Activated CD4-positive, alpha-beta T cell treated with anti-CD3 and anti-CD28 coated beads, Interleukin-2, amount 10 ng/mL, durations not matched to agents 7 days and 5 days (primary cell): Measurements from ENCODE around the gene ARL15. TPM values are rescaled to one million over a fixed set of nuclear protein-coding genes. Genes with fewer than 3 reads are reported as not detected.

Experiments used
- CTCF ChIA-PET: fragments of 350-600 bp; sonication (Branson Sonifier 250); formaldehyde crosslinking; loops from one replicate; lab custom pipeline; 2021; ENCODE audit warnings: antibody characterized with exemption; lab: Charles Lee
- POLR2A ChIA-PET: fragments of 350-600 bp; sonication (Branson Sonifier 250); formaldehyde crosslinking; loops from one replicate; lab custom pipeline; 2021; ENCODE audit warnings: antibody characterized with exemption; lab: Charles Lee
- DNase-seq: peaks from one replicate; pipeline ENCODE4 v3.0.0-alpha.2; 2020
- H3K27ac Mint-ChIP-seq: one replicate; pipeline ENCODE4 v1.8.0; 2021; ENCODE audit warnings: mild to moderate bottlenecking, moderate library complexity, mixed read lengths
- H3K27me3 Mint-ChIP-seq: one replicate; pipeline ENCODE4 v1.8.0; 2021; ENCODE audit warnings: mixed read lengths
- H3K36me3 Mint-ChIP-seq: one replicate; pipeline ENCODE4 v1.8.0; 2021; ENCODE audit warnings: low read depth, mixed read lengths
- H3K4me1 Mint-ChIP-seq: one replicate; pipeline ENCODE4 v1.8.0; 2021; ENCODE audit warnings: mixed read lengths
- H3K4me3 Mint-ChIP-seq: one replicate; pipeline ENCODE4 v1.8.0; 2021; ENCODE audit warnings: mild to moderate bottlenecking, moderate library complexity, mixed read lengths
- H3K9me3 Mint-ChIP-seq: one replicate; pipeline ENCODE4 v1.8.0; 2021; ENCODE audit warnings: mixed read lengths
- total RNA-seq, 2 experiments: library from RNA; stranded (reverse); gene quantifications; one replicate each; pipeline ENCODE4 v1.2.3, GENCODE V29; 2021

ARL15 gene
- total RNA-seq, 2 experiments from 2014 or later, result 13.5 to 16.1 TPM

GRCh38 chr5:54205453-54205852 lies 104.9 kb downstream of the ARL15 start:
- DNase-seq, result no peak
- Mint-ChIP-seq H3K27ac (no peak overlapping the region), H3K27me3 (no peaks in the 10 kb centered on the region), H3K4me3 (no peak overlapping the region), H3K9me3 (peaks cover 4% of the 10 kb centered on the region), H3K36me3 (no peaks in the 10 kb centered on the region), H3K4me1 (no peaks in the 10 kb centered on the region)
- POLR2A ChIA-PET, result no interaction called here
- CTCF ChIA-PET, result no interaction called here

GRCh38 chr5:54197018-54197417 lies 113.4 kb downstream of the ARL15 start:
- CTCF ChIA-PET, result no interaction called here
- H3K27ac Mint-ChIP-seq, result no peak overlapping the region
- DNase-seq, result no peak
- POLR2A ChIA-PET, result no interaction called here
- no peaks in the 10 kb centered on the region for H3K36me3 Mint-ChIP-seq
- H3K27me3 Mint-ChIP-seq, result no peaks in the 10 kb centered on the region
- peaks cover 7% of the 10 kb centered on the region for H3K9me3 Mint-ChIP-seq
- no peak overlapping the region for H3K4me3 Mint-ChIP-seq
- no peaks in the 10 kb centered on the region for H3K4me1 Mint-ChIP-seq

DNA sequence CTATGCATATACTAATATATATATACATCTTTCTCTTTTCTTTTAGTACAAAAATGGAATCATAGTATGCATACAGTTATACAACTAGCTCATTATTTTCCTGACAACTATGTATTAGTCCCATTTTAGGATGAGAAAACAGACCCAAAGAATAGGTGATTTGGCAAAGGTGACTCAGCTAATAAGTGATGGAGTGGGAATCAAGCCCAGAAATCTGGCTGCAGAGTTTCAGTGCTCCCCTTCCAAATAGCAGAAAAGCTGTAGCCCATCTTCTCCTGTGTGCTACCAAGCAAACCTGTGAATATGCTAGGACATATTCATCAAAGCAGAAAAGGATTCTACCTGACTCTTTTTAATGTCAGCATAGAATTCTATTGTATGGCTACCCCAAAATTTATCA lies 114.7 kb downstream of the ARL15 start:
- no peak overlapping the region for H3K27ac Mint-ChIP-seq
- H3K36me3 Mint-ChIP-seq, result no peaks in the 10 kb centered on the region
- CTCF ChIA-PET, result no interaction called here
- H3K9me3 Mint-ChIP-seq, result peaks cover 7% of the 10 kb centered on the region
- H3K4me1 Mint-ChIP-seq, result no peaks in the 10 kb centered on the region
- POLR2A ChIA-PET, result no interaction called here
- no peak for DNase-seq
- H3K4me3 Mint-ChIP-seq, result no peak overlapping the region
- H3K27me3 Mint-ChIP-seq, result no peaks in the 10 kb centered on the region

DNA sequence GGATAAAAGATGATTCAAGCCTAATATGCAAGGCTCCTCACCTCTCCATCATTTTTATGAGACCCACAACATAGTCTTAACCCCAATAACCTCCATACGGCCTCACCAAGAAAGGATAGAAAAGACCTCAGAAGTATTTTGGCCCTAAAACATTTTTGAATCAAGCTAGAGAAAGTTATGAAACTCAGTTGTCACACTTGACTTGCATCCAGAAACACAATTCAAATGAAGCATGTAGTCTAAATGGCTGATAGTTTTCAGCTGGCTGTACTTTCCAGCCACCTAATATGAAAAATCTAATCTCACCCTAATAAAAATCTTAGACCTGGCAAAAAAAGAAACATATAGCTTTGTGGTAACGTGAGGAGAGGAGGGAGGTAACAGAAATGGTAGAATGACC lies 116.1 kb downstream of the ARL15 start:
- H3K4me3 Mint-ChIP-seq, result no peak overlapping the region
- no peak overlapping the region for H3K27ac Mint-ChIP-seq
- DNase-seq, result no peak
- H3K36me3 Mint-ChIP-seq, result no peaks in the 10 kb centered on the region
- peaks cover 4% of the 10 kb centered on the region for H3K9me3 Mint-ChIP-seq
- ChIA-PET POLR2A (no interaction called here), CTCF (no interaction called here)
- no peaks in the 10 kb centered on the region for H3K27me3 Mint-ChIP-seq
- H3K4me1 Mint-ChIP-seq, result no peaks in the 10 kb centered on the region

DNA sequence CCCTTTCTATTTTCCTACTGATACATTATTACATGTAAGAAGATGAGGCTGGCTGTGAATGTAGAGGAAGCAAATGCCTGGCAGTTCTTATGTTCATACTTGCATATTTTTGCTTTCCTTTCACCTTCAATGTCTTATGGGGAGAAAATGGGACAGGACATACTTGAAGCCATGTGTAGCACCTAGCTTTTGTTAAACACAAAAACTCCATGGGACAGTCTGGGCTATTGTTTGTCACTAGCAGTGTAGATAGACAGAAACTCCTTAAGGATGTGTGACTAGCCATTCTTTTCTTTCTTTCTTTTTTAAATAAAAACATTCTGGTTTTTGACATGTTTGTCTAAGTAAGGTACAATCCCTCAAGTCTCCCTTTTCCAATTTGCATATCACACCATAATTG lies 122.7 kb downstream of the ARL15 start:
- POLR2A ChIA-PET, result no interaction called here
- Mint-ChIP-seq H3K27ac (no peak overlapping the region), H3K27me3 (no peaks in the 10 kb centered on the region), H3K4me3 (no peak overlapping the region), H3K9me3 (no peaks in the 10 kb centered on the region), H3K36me3 (no peaks in the 10 kb centered on the region), H3K4me1 (no peaks in the 10 kb centered on the region)
- no peak for DNase-seq
- CTCF ChIA-PET, result no interaction called here

DNA sequence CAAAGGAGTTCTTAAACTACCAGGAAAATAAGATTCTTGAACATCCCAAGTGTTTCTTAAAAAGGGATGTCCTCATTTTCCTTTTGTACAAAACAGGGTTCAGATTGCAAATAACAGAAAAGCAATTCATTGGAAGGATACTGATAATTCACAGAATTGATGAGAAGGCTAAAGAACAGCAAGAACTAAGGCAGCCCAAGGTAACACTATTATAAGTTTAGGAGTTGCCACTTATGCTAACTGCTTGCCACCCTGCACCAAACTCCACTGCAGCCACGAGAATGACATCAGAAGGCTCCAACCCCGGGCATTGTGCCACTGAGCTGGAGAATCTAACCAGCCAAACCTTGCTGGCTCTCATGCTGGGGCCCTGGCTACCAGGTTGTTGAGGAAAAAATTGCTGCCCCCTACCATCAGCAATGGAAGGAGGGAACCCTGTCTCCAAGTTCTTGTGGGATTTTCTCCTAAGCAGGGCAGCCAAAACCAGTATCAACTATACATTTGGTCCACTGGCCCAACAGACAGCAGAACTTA lies 123.4 kb downstream of the ARL15 start:
- CTCF ChIA-PET, result no interaction called here
- H3K36me3 Mint-ChIP-seq, result no peaks in the 10 kb centered on the region

GRCh38 chr5:54186108-54186507 lies 124.3 kb downstream of the ARL15 start:
- ChIA-PET CTCF (no interaction called here), POLR2A (no interaction called here)
- no peak for DNase-seq
- no peaks in the 10 kb centered on the region for H3K9me3 Mint-ChIP-seq
- no peaks in the 10 kb centered on the region for H3K4me1 Mint-ChIP-seq
- no peak overlapping the region for H3K27ac Mint-ChIP-seq
- H3K27me3 Mint-ChIP-seq, result no peaks in the 10 kb centered on the region
- no peak overlapping the region for H3K4me3 Mint-ChIP-seq
- H3K36me3 Mint-ChIP-seq, result no peaks in the 10 kb centered on the region

More for the DNA sequence above, 123.4 kb downstream of the ARL15 start:
- Mint-ChIP-seq H3K9me3 (no peaks in the 10 kb centered on the region), H3K4me3 (no peak overlapping the region), H3K4me1 (no peaks in the 10 kb centered on the region), H3K27ac (no peak overlapping the region), H3K27me3 (no peaks in the 10 kb centered on the region)
- POLR2A ChIA-PET, result no interaction called here
- no peak for DNase-seq

- Mint-ChIP-seq H3K27ac (no peak overlapping the region), H3K4me3 (no peak overlapping the region), H3K36me3 (no peaks in the 10 kb centered on the region), H3K4me1 (no peaks in the 10 kb centered on the region), H3K27me3 (no peaks in the 10 kb centered on the region), H3K9me3 (no peaks in the 10 kb centered on the region)
- CTCF ChIA-PET, result no interaction called here
- DNase-seq, result no peak
- POLR2A ChIA-PET, result no interaction called here
These were observed 125.6 kb downstream of the ARL15 start for GRCh38 chr5:54184806-54185205.

GRCh38 chr5:54180630-54181031 lies 129.7 kb downstream of the ARL15 start:
- no peak for DNase-seq
- Mint-ChIP-seq H3K4me1 (no peaks in the 10 kb centered on the region), H3K4me3 (no peak overlapping the region), H3K36me3 (no peaks in the 10 kb centered on the region), H3K27ac (no peak overlapping the region), H3K9me3 (peaks cover 3% of the 10 kb centered on the region), H3K27me3 (no peaks in the 10 kb centered on the region)
- ChIA-PET CTCF (interaction anchor here (0.6 to 2.6 kb wide), 2 partner anchors 11 to 1869 kb away, joined by 3 to 8 read pairs; no protein-coding TSS in a partner anchor), POLR2A (no interaction called here)

DNA sequence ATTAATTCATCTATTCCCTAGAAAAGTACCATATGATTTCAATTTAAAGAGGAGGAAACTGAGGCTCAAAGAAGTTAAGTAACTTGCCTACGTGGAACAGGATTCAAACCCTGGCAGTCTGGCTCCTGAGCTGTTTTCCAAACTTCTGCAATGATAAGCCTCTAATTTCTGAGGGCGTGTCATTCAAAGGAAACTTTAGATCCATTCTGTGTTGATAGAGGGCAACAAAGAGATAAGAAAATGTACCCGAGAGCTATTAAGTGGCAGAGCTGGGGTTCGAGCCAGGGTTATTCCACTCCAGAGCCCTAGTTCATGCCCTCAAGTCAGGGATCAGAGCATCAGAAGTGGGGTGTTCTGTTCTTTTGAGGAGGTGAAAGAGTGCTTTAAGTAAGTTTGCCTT lies 131.4 kb downstream of the ARL15 start:
- POLR2A ChIA-PET, result no interaction called here
- Mint-ChIP-seq H3K36me3 (no peaks in the 10 kb centered on the region), H3K27me3 (no peaks in the 10 kb centered on the region), H3K27ac (no peak overlapping the region), H3K9me3 (peaks cover 3% of the 10 kb centered on the region), H3K4me3 (no peak overlapping the region), H3K4me1 (no peaks in the 10 kb centered on the region)
- CTCF ChIA-PET, result interaction anchor here (2.6 kb wide), 1 partner anchor 9 kb away, joined by 8 read pairs; no protein-coding TSS in a partner anchor
- DNase-seq, result no peak

- H3K27ac Mint-ChIP-seq, result no peak overlapping the region
- POLR2A ChIA-PET, result no interaction called here
These were observed 132.2 kb downstream of the ARL15 start for GRCh38 chr5:54178207-54178606.

GRCh38 chr5:54177058-54177457 lies 133.3 kb downstream of the ARL15 start:
- Mint-ChIP-seq H3K4me1 (peaks cover 2% of the 10 kb centered on the region), H3K27ac (no peak overlapping the region), H3K36me3 (no peaks in the 10 kb centered on the region), H3K9me3 (peaks cover 3% of the 10 kb centered on the region), H3K27me3 (no peaks in the 10 kb centered on the region), H3K4me3 (no peak overlapping the region)
- ChIA-PET CTCF (interaction anchor here (0.7 kb wide), 1 partner anchor 1309 kb away, joined by 3 read pairs; no protein-coding TSS in a partner anchor), POLR2A (no interaction called here)
- no peak for DNase-seq

More at GRCh38 chr5:54178207-54178606, 132.2 kb downstream of the ARL15 start:
- CTCF ChIA-PET, result interaction anchor here (2.6 kb wide), 1 partner anchor 9 kb away, joined by 8 read pairs; no protein-coding TSS in a partner anchor
- Mint-ChIP-seq H3K4me1 (no peaks in the 10 kb centered on the region), H3K27me3 (no peaks in the 10 kb centered on the region), H3K9me3 (peaks cover 3% of the 10 kb centered on the region), H3K36me3 (no peaks in the 10 kb centered on the region), H3K4me3 (no peak overlapping the region)
- no peak for DNase-seq

DNA sequence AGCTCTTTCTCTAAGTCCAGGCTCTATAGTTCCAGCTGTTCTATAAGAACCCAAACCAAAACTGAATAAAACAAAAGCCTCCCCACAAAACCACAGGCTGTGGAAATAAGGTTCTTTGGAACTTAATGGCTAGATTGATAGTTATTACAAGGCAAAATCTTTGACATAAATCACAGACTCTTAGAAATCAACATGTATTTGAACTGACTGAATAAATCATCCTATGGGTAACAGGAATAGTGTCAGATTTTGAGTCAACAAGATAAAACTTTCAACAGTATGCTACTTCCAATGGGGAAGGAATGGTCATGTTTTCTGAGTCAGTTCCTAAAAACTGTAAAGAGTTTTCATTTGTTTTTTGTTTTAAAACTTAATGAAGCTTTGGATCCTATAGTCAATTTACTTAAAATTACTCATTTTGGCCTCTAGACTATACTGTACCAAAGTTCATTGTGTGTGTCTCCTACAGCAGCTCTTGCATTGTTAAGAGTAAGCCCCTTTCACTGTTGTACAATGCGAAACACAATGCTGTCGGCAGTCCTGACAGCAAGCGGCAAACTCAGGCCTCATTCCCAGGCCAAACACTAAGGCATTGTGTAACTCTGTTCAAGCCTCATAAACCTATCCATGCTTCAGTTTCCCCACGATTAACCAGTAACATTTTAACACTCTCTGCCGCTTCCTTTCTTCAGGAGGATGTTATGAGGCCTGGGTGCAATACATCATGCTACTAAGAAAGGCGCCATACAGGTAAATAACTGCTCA lies 134.1 kb downstream of the ARL15 start:
- Mint-ChIP-seq H3K9me3 (peaks cover 3% of the 10 kb centered on the region), H3K27me3 (no peaks in the 10 kb centered on the region), H3K36me3 (no peaks in the 10 kb centered on the region), H3K4me3 (no peak overlapping the region), H3K27ac (no peak overlapping the region), H3K4me1 (peaks cover 8% of the 10 kb centered on the region)
- DNase-seq, result no peak
- ChIA-PET POLR2A (no interaction called here), CTCF (no interaction called here)
